ENCODE measurements around the gene UNC5C.

The UNC5C gene

DNA sequence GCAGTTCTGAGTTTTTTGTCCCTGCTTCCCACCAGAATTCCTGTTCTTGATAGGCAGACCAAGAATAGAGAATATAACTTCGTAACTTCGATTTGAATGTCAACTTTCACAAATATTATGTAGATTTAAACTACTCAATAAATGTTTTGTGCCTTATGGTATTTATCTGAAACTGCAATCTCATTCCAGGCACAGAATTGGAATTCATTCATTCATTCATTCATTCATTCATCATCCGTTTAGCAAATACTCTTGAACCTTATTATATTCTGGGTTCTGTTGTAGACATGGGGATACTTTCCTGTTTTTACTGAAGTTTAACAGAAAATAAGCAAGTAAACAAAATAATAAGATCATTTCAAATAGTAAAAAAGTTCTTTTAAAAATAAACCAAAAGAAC, 324.4 kb downstream of the UNC5C start:
- no peak for DNase-seq (ENCODE audit: low read depth in 4 of 4, low spot score in 1 of 4)

- no peak for DNase-seq (ENCODE audit: low read depth in 4 of 4, low spot score in 1 of 4)
These were observed 328.3 kb downstream of the UNC5C start for GRCh38 chr4:95220205-95221175.

- no peak for DNase-seq (ENCODE audit: low read depth in 4 of 4, low spot score in 1 of 4)
These were observed 329.7 kb downstream of the UNC5C start for GRCh38 chr4:95219109-95219508.

DNA sequence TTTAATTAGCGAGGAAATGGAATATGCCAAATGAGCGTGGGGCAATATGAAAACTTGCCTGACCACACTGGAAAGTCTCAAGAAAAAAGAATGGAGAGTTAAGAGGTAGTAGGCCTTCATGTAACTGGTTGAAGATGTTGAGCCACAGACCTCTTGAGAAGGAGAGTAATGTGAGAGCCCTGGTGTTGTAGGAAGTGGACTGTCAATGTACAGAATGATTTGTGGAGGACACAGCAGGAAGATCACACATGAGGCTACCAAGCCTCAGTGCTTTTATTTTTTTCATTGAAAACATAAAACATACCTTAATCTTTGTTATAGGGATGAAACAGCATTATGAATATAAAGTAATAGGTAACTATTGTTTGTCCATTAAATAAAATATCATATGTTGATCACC, 331.6 kb downstream of the UNC5C start:
- DNase-seq (ENCODE audit: low read depth in 4 of 4, low spot score in 1 of 4) = no peak

DNA sequence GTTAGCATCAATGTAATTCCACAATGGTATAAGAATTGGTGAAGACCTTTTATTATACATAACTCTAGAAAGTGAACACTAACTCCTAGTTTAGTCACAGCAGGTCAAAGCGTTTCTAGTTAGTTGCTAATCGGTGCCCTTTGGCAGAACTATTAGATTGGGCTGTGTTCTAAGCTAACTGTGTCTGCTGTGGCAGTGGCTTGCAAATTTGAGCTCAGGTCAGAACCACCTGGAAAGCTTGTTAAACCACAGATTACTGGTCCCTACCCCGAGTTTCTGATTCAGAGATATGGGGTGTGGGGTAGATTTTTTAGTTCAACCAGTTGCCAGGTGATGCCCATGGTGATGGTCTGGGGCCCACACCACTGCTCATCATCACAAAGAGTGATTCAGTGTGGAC, 332.1 kb downstream of the UNC5C start:
- no peak for DNase-seq (ENCODE audit: low read depth in 4 of 4, low spot score in 1 of 4)

DNA sequence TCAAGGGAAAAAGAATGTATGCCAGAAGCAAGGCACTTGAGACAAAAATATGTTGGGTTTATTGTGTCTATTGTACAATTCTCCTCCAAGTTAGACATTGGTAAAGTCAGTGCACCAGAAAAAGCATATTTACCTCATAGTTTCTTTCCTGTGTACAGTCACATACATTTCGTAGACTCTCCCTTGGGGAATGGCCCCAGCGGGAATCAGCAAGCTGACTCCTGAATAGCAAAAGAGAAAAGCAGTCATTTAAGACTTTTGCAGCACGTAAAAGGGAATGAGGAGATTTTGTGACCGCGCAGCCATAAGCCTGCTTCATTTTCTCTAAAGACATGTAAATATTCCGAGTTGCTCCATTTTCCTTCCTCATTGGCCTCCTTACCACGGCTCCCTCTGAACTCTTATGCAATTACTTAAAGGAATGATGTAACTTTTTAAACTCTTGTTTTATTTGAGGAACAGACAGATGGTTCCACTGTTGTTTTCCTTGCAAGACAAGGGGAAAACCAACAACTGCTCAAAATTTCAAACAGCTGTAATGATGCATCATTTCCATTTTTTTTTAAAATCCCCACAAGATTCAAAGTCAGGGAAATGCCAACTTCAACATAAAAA, 332.7 kb downstream of the UNC5C start:
- DNase-seq (ENCODE audit: low read depth in 4 of 4, low spot score in 1 of 4) = no peak

DNA sequence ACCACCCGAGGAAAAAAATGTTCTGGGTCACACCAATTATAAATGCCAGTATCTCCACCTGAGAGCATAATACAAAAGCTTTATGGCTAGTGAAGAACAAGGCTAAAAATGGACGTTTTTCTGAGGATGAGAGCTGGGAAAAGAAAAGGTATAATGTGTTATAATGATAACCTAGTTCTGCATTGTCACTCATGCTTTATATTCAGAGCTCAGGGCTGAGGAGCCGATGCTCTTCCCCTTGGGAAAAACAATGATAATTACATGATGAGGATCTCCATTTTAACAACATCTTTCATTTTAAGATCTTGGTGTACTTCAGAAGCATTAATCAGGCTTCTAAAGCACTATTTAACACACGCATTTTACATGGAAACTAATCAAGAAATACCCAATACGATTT, 333.7 kb downstream of the UNC5C start:
- DNase-seq (ENCODE audit: low read depth in 4 of 4, low spot score in 1 of 4) = no peak

GRCh38 chr4:95214408-95214807, 334.4 kb downstream of the UNC5C start:
- DNase-seq (ENCODE audit: low read depth in 4 of 4, low spot score in 1 of 4) = no peak

- DNase-seq (ENCODE audit: low read depth in 4 of 4, low spot score in 1 of 4) = no peak
These were observed 335.4 kb downstream of the UNC5C start for GRCh38 chr4:95213366-95213765.

GRCh38 chr4:95212692-95213091, 336.1 kb downstream of the UNC5C start:
- DNase-seq (ENCODE audit: low read depth in 4 of 4, low spot score in 1 of 4) = no peak

DNA sequence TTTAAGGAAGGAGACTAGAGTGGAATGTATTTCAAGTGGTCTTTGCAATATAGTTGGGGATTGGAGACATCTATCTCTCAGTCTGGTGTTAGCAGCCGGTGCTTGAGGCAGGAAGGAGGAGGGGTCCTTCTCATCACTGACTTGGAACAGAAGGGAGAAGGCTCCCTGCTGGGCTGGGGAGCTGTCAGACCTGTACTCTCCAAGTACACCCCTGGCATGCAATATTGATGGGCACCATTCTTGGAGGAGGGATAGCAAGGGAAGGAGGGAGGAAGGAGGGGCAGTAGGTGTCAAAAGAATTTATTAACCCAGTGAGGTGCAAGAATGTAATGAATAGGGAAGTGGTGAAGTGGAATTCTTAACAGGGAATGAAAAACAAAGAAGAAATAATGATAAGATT, 338.8 kb downstream of the UNC5C start:
- DNase-seq (ENCODE audit: low read depth in 4 of 4, low spot score in 1 of 4) = no peak

- no peak for DNase-seq (ENCODE audit: low read depth in 4 of 4, low spot score in 1 of 4)
These were observed 343.9 kb downstream of the UNC5C start for GRCh38 chr4:95204873-95205272.

- no peak for DNase-seq (ENCODE audit: low read depth in 4 of 4, low spot score in 1 of 4)
These were observed 344.4 kb downstream of the UNC5C start for GRCh38 chr4:95204267-95204844.

DNA sequence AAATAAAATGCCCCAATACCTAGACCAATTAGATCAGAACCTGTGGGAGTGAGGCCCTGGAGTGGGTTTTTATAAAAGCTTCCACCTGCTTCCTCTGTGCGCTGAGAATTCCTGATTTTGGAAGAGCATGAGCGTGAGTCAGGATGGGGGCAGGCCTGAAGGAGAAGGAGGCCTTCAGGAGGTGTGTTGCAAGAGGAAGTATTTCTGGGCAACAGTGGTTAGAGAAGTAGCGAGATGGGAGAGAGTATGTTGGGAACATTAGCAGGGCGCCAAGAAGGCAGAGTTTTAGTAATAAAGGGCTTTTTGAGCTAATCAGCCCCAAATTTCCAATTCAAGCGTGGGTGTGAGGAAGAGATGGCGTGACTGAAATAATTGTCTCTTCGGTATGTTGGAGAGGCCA, 349.8 kb downstream of the UNC5C start:
- no peak for DNase-seq (ENCODE audit: low read depth in 4 of 4, low spot score in 1 of 4)

DNA sequence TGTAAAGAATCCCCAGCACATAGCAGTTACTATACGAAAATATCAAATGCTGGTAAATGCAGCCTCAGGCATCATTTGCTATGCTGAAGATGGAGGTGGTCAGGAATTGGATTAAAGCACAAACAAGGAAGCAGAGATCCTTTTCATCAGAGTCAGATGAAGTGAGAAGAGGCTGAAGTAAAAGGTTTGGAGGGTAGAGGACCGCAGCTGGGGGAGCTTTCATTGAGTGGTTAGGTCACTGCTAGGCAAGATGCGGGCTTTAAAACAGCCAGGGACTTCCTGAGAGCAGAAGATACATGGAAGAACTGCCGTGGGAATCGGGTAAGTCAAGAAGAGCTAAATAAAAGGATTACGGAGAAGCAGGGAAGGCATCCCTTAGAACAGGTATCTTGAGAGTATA, 351.4 kb downstream of the UNC5C start:
- no peak for DNase-seq (ENCODE audit: low read depth in 4 of 4, low spot score in 1 of 4)

GRCh38 chr4:95193391-95194224, 355.2 kb downstream of the UNC5C start:
- no peak for DNase-seq (ENCODE audit: low read depth in 4 of 4, low spot score in 1 of 4)

- DNase-seq (ENCODE audit: low read depth in 4 of 4, low spot score in 1 of 4) = no peak
These were observed 357.2 kb downstream of the UNC5C start for GRCh38 chr4:95191537-95191936.

DNA sequence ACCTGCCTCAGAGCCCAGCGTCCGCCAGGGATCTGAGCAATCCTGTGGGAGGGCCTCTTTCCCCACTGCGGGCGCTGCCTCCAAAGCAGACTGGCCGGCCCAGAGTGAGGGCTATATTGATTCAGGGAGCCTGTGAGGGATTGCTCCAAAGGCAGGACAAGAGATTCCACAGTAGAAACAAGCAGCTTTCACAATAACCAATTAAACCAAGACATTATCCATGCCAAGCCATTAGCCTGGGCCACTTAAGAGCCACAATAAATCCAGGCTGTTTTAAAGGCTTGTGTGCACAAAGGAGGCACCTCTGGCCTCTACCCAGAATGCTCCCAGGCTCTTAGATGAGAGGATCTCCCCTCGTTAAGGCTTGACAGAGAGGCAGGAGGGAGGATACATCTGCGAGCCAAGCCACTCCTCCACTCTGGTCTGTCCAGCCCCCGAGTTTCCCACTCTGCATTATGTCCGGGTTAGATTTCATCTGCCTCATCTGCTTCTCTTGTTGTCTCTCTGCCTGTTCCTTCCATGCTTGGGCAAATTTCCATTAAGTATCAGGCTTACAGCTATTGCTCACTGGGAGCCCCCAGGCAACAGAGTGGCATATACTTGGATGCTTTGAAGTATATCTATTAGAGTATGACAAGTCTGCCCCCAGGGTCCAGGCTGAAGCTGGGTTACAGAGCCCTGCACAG, 357.9 kb downstream of the UNC5C start:
- no peak for DNase-seq (ENCODE audit: low read depth in 4 of 4, low spot score in 1 of 4)

- DNase-seq (ENCODE audit: low read depth in 4 of 4, low spot score in 1 of 4) = no peak
These were observed 359.9 kb downstream of the UNC5C start for GRCh38 chr4:95188701-95189370.

GRCh38 chr4:95186666-95187065, 362.1 kb downstream of the UNC5C start:
- DNase-seq (ENCODE audit: low read depth in 4 of 4, low spot score in 1 of 4) = no peak
